Measurements from ENCODE around the gene MDFIC2.
"Not testable (repeated sequence)": the region's sequence is repeated elsewhere in the genome, so short reads cannot be mapped to it uniquely, and the experiment has no call there.

The MDFIC2 gene

GRCh38 chr3:70250492-70250891 lies 61.9 kb downstream of the MDFIC2 start:
- no peak for DNase-seq

- no peak for DNase-seq
Measured at GRCh38 chr3:70249509-70250160, 62.8 kb downstream of the MDFIC2 start.

DNA sequence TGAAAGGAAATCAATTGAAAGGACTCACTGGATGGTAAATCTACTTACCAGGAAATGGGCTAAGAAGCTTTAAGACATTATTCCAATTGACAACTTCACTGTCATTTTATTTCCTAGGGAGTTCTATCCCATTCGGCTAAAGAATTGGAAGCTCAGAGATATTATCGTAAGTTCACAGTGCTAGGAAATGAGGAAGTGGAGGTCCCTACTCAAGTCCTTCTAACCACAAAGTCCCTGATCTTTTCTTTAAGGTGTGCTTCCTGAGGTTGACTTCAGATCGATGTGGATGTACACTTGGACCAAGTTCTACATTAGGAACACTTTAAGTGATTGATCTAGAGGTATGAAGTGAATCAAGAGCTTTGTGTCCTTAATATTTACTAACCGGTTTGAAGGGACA lies 63.6 kb downstream of the MDFIC2 start:
- no peak for DNase-seq

- DNase-seq: no peak
Measured at GRCh38 chr3:70247955-70248354, 64.5 kb downstream of the MDFIC2 start.

DNA sequence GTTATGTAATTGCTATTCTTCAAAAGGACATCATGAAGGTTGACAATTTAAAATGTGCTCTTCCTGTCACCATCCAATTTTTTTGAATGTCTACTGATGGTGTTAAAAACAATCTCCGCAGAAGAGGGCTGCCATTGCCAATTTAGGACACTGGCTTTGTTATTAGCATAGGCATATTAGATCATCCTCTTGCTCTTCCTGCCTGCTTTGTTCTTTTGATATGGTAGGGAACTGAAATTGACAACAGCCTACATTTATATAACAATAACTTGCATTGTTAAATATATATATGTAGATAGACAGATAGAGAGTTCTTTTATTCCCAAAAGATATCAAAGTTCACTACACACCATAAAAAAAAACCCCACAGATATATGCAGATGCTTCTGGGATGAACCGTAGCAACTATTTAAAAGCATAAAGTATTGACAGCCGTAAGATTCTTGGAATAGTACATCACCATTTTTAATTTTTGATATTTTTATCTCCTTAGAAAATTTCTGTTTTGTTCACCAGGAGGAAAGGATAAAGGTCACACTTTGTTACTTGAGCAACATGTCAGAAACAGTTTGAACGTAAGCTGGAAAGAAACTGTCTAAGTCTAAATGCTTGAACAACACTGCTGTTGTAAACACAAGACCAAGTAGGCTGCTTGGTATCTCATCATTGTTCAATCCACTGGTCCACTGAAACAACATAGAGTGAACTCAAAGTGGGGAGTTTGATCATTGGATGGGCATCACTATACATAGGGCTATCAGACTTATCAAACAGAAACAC lies 66.5 kb downstream of the MDFIC2 start:
- no peak for DNase-seq

DNA sequence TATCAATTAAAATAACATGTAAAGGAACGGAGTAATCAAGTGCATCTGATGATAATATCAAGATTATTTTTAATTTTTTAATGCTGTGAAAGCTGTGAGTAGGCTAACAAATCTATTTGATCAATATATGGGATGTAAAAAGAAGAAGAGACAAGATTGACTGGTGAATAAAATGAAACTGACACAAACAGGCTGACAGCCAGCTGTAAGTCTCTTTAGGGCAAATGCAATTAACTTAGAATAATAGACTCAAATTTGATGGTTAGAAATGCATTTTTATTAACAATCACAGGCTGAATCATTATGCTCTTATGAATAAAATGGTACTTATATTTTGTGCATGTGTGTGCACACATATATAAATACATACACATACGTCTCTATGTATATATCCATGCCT lies 68.0 kb downstream of the MDFIC2 start:
- DNase-seq: no peak

- no peak for DNase-seq
Measured at GRCh38 chr3:70242297-70242882, 70.0 kb downstream of the MDFIC2 start.

DNA sequence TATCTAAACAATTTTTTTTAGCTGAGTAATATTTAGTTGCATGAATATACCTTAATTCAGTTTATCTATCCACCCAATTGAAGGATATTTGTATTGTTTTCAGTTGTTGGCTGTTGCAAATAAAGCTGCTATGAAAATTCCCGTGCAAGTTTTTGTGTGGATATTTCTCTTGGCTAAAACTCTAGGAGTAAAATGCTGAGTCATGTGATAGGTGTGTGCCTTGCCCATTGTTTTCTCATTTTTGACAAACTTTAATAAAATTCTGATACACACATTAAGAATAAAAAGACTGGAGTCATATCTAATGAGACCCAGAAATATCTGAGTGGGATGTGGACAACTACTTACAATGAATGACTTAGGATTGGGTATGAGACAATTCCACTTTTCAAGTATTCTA lies 78.6 kb downstream of the MDFIC2 start:
- no peak for DNase-seq

- no peak for DNase-seq
Measured at GRCh38 chr3:70233112-70233511, 79.3 kb downstream of the MDFIC2 start.

GRCh38 chr3:70231266-70231701 lies 81.2 kb downstream of the MDFIC2 start:
- DNase-seq: no peak

DNA sequence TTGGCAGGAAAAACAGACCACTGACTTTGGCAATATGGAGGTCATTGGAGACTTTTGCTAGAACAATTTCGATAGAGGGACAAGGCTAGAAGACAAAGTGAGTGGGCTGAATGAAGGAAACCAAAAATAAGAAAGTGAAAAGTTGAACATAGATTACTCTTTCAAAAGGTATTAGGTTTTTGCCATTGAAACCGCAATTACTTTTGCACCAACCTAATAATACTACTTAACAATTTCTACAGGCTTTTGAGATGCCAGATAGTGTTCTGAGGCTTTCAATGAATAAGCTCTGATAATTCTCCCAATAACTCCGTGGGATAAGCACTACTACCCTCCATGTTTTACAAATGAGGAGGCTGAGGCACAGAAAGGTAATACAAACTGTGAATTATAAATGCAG lies 85.0 kb downstream of the MDFIC2 start:
- DNase-seq: no peak

DNA sequence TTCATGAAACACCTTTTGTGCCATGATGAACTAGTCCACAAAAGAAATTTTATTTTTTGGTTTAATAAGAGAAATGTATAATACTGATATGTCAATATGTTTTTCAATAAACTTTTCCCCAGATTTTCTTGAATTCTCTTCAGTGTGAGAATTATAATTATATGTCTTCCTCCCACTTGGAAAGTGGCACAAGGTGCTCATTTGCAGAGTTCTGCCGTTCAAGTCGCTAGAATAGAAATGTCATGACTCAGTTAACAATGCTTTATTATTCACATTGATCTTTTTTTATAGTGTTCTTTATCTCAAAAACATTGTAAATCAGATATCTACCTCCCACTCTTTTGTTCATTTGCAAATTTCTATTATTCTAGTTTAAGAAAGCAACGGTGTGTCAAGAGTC lies 87.3 kb downstream of the MDFIC2 start:
- no peak for DNase-seq

DNA sequence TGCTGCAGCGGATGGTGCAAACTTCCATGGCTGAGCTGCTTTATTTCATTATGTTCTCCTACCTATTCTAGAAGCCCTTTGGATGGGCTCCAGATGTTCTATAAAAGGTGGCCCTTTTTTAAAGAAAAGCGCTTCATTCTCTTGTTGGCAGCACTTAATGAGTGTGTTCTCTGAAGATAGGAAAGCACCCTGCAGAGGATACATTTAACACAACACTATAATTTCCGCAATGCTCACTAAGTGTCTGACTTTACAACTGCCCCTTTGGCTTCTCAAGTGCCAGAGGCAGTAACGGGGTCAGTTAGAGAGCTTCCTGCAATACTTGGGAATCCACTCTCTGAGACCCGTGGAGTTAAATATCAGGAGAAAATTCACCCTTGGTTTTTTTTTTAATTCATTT lies 88.1 kb downstream of the MDFIC2 start:
- DNase-seq: no peak

- no peak for DNase-seq
Measured at GRCh38 chr3:70218471-70218870, 94.0 kb downstream of the MDFIC2 start.

GRCh38 chr3:70211274-70211673 lies 101.2 kb downstream of the MDFIC2 start:
- not testable (repeated sequence) for DNase-seq

GRCh38 chr3:70201975-70202374 lies 110.5 kb downstream of the MDFIC2 start:
- DNase-seq: no peak

GRCh38 chr3:70189884-70190473 lies 122.5 kb downstream of the MDFIC2 start:
- DNase-seq: no peak

- no peak for DNase-seq
Measured at GRCh38 chr3:70186221-70186620, 126.2 kb downstream of the MDFIC2 start.

DNA sequence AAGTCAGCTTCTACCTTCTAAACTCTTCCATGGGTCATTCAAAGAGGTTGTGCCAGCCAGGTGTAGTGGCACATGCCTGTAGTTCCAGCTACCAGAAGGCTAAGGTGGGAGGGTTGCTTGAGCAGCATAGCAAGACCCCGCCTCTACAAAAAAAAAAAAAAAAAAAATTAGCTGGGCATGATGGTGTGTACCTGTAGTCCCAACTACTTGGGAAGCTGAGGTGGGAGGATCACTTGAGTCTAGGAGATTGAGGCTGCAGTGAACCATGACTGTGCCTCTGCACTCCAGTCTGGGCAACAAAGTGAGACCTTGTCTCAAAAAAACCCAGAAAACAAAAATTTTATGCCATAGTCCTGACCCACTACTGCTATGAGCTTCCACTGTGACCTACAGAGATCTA lies 126.8 kb downstream of the MDFIC2 start:
- no peak for DNase-seq

GRCh38 chr3:70183781-70184504 lies 128.5 kb downstream of the MDFIC2 start:
- no peak for DNase-seq

GRCh38 chr3:70182166-70182565 lies 130.3 kb downstream of the MDFIC2 start:
- no peak for DNase-seq

GRCh38 chr3:70180664-70181063 lies 131.8 kb downstream of the MDFIC2 start:
- DNase-seq: no peak

- DNase-seq: no peak
Measured at GRCh38 chr3:70179111-70179510, 133.3 kb downstream of the MDFIC2 start.
